HG02571 (cell line): ENCODE data around the gene SLC35D2.
"Not testable (repeated sequence)": the region's sequence is repeated elsewhere in the genome, so short reads cannot be mapped to it uniquely, and the experiment has no call there.

ENCODE experiments used
- ATAC-seq: cut with Tn5 transposase; IDR thresholded peaks from one replicate; pipeline ENCODE4 v1.9.1; 2021; ENCODE audit warnings: mild to moderate bottlenecking, moderate library complexity; ENCODE audit not compliant: unreplicated experiment

Gene SLC35D2

DNA sequence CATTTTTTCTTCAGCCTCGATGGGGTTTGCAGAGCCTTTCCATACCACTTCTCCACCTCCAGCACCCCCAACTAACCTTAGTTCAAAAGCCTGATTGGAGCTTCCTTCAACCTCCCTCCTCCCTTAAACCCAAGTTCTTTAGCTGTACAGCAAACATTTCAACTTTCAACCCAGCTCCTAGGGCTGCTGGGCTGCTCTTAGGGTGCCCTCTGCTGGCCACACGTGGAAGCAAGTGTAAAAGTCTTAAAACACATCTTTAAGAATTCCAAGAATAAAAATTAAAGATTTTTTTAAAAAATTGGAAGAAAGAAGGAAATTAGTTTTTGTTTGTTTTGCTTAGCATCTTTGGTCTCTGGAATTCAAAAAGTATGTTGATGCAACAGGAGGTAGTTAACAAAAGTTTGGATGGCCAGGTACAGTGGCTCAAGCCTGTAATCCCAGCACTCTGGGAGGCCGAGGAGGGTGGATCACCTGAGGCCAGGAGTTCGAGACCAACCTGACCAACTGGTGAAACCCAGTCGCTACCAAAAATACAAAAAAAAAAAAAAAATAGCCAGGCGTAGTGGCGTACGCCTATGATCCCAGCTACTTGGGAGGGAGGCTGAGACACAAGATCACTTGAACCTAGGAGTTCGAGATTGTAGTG is 66.1 kb downstream of the SLC35D2 start:
- no peak for ATAC-seq

DNA sequence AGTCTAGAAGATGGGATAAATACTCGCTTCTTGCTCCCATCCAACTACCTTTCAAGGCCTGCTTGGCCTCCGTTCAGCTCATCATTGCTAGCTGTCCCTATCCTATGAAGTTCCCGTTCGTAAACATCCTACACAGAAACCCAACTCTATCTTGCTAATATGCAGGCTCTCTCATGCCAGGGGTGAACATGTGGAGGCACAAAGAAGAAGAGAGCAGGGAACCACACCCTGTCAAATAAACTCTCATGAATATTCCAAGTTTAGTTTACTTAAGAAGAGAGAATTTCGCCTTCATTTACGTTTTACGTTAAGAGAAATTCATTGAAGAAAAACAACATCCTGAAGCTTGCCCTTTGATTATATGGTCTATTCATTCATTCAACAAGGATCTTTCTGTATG is 73.7 kb downstream of the SLC35D2 start:
- ATAC-seq, result no peak

DNA sequence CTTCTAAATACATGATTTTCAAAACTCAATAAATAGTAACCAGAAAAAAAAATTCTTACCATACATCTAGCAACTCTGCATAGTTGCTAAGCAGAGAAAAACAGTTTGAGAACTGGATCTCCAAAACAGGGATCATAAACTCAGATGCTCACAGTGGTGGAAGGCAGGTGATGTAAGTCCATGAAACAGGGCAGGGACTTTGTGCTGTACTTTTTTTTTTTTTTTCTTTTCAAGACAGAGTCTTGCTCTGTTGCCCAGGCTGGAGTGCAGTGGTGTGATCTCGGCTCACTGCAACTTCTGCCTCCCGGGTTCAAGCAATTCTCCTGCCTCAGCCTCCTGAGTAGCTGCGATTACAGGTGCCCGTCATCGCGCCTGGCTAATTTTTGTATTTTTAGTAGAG is 76.6 kb downstream of the SLC35D2 start:
- ATAC-seq, result not testable (repeated sequence)

DNA sequence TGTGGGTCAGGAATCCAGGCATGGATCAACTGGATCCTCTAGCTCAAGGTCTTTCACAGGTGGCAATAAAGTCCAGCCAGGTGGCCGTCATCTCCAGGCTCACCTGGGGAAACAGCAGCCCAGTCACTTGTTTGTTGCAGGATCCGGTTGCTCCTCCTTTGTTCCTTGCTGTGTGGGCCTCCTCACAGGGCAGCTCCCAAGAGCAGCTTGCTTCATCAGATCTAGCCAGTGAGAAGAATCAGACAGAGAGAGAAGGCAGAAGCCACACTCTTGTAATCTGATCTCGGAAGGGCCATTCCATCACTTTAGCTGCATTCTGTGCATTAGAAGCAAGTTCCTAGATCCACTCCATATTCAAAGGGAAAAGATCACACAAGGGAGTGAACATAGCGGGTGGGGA is 78.3 kb downstream of the SLC35D2 start:
- ATAC-seq, result no peak

DNA sequence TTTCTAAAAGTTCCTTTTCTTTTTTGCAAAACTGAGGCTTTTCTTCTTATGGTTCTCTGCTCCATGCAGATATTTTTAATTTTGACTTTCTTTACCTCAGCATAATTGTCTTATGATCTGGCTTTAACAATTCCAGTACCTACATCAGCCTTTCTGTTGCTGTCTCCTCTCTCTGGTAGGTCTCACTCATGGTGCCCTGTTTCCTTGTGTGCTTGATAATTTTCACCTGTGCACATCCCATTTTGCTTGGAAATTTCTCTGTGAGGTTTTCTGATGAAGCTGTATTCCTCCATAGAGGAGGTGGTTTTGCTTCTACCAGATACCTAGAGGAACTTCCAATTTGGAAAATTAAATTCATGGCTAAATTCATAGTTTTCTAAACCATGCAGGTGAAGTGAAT is 79.3 kb downstream of the SLC35D2 start:
- ATAC-seq, result no peak

DNA sequence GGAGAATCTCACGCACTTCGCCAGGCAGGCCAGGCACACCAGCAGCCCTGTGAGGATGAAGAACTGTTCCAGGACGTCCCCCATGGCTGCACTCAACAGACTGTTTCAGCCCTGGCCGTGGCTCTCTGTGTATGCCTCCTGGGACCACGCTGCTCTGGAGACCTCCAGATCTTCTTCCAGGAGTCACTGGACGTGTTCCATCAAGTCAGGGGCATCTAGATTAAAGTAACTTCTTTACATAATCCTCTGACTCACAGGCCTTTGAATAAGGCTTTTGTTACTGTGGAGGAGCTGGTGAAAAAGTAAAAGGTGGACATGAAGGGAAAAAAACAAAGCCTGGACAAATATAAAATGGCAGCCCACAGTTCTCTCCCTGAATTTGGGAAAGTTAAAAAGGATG is 81.5 kb downstream of the SLC35D2 start, which contains the start of gene HSD17B3:
TSS of gene HSD17B3 (minus strand) at position 156 of the 400 bp plus-strand sequence. CDS start at position 84, 72 bp downstream.
- ATAC-seq, result no peak

DNA sequence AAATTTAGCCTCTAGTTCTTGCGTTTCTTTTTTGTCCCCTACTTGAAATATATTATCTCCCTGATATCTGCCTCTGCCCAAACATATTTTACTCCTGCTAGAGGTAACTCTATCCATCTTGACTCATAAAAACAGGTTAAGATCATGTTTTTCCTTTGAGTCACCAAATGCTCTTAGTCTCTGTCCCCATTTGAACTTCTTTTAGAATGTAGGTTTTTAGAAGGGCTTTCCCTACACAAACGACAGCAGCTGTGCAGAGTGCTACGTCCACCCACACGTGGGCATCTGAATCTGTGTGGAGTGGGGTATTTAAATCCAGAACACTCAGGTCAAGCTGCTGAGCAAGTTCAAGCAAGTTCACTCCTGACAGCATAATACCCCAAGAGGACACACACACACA is 83.7 kb downstream of the SLC35D2 start:
- ATAC-seq, result no peak

DNA sequence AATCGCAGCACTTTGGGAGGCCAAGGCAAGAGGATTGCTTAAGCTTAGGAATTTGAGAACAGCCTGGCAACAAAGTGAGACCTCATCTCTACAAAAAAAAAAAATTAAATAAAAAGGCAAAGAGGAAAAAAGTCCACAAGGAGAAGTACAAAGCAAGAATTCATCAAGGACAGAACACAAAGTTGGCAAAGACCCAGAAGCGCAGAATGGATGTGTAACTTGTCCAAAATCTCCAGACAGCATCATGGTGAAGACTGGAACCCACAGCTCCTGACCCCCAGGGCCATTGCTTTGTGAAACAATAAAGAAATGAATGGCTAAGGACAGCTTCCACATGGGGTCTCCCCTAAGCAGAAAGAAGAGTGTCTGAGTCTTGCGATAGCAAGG is 89.4 kb downstream of the SLC35D2 start:
- ATAC-seq, result no peak

DNA sequence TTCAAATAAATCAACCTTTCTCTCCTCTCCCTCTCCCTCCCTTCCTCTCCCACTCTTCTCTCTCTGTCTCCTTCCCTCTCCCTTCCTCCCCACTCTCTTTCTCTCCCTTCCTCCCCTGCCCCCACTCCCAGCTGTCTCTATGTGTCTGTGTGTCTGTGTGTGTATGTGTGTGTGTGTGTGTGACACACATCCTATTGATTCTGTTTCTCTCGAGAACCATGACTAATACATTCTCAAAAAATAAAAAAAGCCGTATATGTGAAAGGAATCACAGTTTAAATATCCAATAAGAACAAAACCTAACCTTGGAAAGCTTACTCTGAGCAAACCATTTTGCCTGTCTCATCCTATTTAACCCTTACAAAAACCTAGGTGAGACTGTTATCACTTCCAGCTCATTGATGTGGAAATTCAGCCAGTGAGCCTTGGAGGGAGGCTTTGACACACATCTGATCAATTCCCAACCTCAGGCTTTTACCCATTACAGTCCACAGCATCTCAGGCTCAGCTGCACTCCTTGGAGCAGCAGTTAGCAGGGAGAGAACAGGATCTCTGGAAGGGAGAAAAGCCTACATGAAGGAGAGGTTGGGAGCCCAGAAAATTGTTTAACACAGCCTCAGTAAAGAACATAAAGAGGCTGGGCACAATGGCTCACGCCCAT is 89.9 kb downstream of the SLC35D2 start:
- ATAC-seq, result no peak

DNA sequence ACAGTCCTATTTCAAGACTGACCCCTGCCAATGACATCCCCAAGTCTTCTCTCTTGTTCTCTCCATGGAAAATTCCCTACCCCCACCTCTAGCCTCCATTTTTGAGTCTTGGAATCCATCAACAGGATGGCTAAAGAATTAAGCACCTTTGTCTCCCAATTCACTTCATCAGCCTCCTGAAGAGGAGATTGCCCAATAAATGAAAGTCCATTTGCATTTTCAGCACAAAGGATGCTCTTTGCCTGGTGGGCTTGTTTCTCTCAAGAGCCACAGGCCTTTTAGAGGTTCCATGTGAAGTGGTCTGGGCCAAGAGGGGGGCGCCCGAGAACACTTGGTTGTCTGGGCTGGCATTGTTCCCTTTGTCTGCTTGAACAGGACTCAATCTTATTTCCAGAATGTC is 94.1 kb downstream of the SLC35D2 start:
- no peak for ATAC-seq

DNA sequence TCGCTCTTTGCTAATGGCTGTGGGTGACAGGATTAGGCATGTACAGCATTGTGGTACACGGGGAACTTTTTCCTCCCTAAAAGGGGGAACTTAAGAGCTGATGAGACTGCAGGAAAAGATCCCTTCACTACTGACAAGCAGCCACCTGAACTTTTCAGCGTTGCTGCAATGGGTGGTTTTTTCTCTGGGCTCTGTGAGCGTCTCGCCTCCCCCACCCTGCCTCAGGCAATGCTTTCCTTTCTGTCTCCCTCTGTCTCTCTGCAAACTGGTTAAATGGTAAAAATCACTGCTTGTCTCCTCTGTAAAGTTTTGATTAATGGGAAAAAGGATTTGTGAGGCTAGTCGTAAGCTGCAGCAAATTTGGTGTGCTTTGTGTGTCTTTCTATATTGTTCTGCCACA is 101.9 kb downstream of the SLC35D2 start:
- ATAC-seq, result no peak

DNA sequence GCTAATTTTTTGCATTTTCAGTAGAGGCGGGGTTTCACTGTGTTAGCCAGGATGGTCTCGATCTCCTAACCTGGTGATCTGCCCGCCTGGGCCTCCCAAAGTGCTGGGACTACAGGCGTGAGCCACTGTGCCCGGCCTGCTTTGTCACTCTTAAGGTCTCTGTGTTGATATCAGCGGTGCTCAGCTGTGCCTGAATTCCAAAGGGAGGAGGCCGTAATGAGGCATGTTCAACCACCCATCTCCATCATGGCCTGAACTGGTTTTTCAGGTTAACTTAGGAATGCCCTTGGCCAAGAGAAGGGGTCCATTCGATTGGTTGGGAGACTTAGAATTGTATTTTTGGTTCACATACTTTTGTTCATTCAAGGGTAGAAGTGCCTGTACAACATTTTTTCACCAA is 103.6 kb downstream of the SLC35D2 start:
- ATAC-seq, result no peak

DNA sequence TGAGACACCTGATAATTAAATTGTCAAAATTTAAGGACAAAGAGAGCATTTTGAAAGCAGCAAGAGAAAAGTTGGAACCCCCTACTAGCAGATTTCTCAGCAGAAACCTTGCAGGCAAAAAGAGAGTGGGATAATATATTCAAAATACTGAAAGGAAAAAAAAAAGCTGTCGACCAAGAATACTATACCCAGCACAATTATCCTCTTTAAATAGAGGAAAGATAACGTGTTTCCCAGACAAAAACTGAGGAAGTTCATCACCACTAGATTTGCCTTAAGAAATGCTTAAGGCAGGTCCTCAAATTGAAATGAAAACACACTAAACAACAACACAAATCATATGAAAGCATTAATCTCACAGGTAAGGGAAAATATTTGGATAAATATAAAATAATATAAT is 108.6 kb downstream of the SLC35D2 start:
- ATAC-seq, result no peak
